GM21528 (cell line): Measurements from ENCODE around the gene PLEKHH3.
"Not testable (repeated sequence)": the region's sequence is repeated elsewhere in the genome, so short reads cannot be mapped to it uniquely, and the experiment has no call there.

Experiments used
- ATAC-seq: cut with Tn5 transposase; IDR thresholded peaks from one replicate; pipeline ENCODE4 v1.9.1; 2021; ENCODE audit warnings: mild to moderate bottlenecking, moderate library complexity; ENCODE audit not compliant: unreplicated experiment, low FRiP score

The PLEKHH3 gene

DNA sequence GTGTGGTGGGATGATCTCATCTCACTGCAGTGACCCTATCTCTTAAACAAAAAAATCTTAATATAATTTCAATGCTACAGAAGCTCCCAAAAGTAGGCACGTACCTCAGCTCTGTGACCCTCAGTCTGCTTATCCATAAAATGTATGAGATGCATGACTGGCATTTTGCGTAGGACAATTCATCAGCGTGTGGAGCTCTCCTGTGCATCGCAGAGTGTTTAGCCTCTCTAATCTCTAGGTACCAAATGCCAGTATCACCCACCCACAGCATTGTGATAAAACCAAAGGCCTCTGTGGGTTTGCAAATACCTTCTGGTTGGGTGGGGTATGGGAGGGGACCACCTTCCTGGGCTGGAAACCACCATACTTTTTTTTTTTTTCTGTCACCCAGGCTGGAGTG is 36.7 kb downstream of the PLEKHH3 start:
- ATAC-seq, result no peak

- no peak for ATAC-seq
These were observed 37.2 kb downstream of the PLEKHH3 start for GRCh38 chr17:42639525-42640113.

DNA sequence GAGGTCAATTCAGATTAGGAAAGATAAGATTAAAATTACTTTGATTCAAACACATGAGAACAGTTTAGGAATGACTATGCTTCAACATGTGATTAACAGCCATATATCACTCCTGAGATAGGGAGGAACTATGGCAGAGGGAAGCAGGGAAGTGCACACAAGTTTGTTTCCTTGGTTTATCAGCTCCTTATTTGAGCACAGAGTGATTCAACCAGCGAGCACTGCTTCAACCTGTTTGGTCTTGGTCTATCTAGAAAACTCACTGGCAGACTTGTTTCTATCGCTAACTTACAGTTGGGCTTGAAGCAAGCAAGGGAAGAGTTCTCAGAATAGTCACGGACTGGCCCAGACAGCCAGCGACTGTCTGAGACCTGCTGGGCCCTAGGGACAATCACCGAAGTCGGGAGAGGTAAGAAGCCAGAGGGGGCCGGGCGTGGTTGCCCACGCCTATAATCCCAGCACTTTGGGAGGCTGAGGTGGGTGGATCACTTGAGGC is 43.8 kb downstream of the PLEKHH3 start:
- ATAC-seq, result no peak

- ATAC-seq, result no peak
These were observed 47.3 kb downstream of the PLEKHH3 start for GRCh38 chr17:42629411-42630009.

DNA sequence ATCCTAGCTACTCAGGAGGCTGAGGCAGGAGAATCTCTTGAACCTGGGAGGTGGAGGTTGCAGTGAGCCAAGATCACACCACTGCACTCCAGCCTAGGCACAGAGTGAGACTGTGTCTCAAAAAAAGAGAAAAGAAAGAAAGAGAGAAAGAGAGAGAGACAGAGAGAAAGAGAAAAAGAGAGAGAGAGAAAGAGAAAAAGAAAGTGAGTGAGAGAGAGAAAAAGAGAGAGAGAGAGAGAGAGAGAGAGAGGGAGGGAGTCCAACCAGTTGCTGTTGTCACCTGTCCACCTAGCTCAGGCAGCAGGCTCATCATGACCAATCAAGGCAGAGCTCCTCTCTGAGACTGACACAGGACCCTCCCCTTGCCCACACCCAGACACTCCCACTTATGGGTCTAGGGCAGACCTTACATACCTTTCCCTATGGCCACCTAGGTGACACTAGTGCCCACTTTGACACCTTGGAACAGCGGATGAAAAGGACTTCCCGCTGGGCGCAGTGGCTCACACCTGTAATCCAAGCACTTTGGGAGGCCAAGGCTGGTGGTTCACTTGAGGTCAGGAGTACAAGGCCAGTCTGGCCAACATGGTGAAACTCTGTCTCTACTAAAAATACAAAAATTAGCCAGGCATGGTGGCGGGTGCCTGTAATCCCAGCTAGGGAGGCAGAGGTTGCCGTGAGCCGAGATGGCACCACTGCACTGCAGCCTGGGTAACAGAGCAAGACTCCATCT is 49.6 kb downstream of the PLEKHH3 start:
- ATAC-seq, result not testable (repeated sequence)

DNA sequence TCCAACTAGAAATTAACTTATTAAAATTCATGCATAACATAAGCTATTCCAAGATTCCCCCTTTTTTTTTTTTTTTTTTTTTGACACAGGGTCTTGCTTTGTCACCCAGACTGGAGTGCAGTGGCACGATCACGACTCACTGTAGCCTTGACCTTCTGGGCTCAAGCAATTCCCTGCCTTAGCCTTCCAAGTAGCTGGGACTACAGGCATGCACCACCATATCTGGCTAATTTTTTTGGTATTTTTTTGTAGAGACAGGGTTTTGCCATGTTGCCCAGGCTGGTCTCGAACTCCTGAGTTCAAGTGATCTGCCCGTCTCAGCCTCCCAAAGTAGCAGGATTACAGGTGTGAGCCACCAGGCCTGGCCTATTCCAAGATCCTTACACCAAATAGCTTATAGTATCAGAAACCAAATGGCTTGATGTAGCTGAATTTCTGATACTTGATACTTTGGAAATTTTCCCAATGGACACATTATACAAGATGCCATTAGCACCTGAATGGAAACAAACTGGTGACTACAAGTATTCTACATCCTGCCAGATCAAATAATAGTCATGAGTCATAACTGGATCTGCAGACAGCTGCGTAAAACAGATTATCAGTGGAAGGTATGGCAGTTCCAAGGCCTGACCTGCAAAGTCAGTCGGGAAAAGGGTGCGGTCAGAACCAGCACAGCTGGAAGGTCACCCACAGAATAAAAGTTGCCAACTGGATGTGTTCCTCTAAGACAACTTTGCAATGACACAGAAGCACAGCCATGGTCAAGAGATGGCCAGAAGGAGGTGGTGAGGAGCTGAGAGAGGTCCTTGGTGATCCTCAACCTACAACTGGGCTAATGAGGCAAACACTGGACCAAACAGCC is 52.8 kb downstream of the PLEKHH3 start:
- ATAC-seq, result no peak

DNA sequence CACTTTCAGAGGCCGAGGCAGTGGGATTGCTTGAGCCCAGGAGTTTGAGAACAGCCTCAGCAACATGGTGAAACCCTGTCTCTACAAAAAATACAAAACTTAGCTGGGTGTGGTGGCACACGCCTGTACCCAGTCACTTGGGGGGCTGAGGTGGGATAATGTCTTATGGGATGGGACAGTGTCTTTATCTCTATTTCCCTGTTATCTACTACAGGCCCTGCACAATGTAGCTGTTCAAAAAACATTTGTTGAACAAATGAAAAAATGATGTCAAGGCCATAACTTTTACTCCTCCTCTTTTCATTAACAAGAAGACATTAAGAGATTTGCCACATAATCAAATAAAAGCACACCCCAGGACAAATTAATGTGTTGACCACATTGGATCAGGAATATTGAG is 53.5 kb downstream of the PLEKHH3 start:
- no peak for ATAC-seq

DNA sequence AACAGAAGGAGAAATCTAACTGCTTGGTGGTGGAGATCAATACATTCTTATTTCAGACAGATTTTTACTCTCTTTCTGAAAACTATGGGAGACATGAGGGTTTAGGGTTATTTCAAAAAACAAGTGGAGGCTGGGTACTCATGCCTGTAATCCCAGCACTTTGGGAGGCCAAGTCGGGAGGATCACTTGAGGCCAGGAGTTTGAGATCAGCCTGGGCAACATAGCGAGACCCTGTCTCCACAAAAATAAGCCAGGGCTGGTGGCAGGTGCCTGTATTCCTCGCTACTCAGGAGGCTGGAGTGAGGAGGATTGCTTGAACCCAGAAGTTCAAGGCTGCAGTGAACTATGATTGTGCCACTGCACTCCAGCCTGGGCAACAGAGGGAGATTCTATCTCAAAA is 54.8 kb downstream of the PLEKHH3 start:
- ATAC-seq, result not testable (repeated sequence)

- peak; percentile 54 for ATAC-seq
These were observed 58.2 kb downstream of the PLEKHH3 start for GRCh38 chr17:42618442-42619150.

DNA sequence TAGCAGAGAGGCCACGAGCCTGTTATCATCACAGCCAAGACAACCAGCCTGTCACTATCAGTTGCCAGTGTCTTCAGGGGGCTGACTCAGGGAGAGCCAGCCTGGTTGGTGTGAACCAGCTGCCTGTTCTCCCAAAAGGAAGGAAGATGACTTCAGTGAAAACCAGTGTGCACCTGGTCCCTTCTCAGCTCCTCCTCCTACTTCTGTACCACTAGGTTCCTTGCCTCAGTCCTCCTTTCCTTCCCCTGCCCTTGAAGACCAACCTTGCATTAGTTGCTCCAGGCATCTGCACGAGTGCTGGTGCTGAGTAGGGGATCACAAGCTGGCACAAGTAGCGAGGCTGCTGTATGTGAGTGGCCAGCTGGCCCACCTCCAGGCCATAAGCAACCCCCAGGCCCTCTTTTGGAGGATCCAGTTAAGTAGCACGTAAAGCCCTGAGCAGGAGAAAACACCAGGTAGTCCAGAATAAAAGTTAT is 58.8 kb downstream of the PLEKHH3 start:
- ATAC-seq, result peak; percentile 37
